GM19395 (cell line): ENCODE results near the gene NRG2.

ENCODE experiments used
- ATAC-seq: cut with Tn5 transposase; IDR thresholded peaks from one replicate; pipeline ENCODE4 v1.9.1; 2021; ENCODE audit warnings: mild to moderate bottlenecking, moderate library complexity; ENCODE audit not compliant: unreplicated experiment

The NRG2 gene

DNA sequence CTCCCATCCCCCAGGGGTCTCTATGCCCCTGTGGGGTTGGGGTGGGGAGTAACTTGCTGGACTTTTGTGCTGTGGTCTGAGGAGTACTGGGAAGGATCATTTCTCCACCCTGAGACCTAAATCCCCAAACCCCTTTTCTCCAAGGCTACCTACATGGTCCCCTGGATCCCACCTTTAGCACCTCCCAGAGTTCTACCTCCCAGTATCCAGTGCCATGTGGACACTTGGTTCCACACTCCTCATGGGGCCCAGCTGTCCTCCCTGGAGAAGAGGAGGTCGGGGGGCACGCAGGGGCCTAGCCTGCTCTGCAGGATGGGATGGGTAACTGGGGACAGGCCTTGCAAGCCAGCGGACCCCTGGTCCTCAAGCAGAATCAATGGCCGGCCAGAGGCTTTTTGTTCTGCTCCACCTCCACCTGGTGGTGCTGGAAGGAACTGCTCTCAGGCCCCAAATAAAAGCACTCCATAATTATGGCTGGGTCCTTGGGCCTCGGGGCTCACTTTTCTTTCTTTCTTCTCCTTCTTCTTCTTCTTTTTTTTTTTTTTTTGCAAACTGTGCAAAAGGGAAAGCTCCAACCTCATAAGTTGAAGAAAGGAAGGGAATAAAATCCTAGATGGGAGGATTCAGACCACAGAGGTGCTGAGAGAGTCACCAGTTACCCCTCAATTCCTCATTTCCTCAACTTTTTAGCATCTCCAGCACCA, 179.1 kb downstream of the NRG2 start:
- no peak for ATAC-seq

DNA sequence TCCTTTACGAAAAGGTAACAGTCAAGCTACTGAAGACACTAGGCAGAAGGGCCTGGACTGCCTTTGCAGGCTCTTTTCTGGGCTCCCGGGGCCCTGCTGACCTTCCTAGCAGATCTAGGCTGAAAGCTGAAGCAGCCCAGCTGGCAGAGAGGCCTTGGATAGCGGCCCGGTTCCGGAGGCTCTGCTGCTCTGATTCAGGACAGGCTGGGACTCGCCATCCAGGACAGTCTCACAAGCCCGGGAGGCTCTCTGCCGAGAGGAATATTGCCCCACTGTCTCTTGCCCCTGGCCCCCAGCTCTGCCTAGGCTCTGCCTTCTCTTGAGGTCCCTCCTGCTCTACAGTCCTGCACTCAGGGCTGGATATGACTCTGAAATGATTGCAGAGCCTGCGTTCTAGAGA, 179.7 kb downstream of the NRG2 start:
- no peak for ATAC-seq

DNA sequence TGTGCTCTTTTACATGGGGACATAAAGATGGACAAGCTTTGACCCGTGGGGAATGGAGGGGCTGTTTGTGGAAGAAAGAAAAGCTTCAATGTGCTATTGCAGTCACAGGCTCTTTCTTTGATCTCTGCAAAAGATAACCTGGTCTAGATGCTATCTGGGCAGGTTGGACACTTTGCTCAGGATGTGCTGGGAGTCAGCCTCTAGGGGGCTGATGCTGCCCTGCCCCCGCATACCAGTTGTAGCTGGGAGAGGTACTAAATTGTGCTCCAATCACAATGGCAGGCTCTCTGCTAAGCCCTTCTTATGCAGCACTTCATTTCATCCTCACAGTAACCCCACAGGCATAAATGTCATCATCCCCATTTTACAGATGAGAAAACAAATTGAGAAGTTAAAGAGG, 180.3 kb downstream of the NRG2 start:
- no peak for ATAC-seq

DNA sequence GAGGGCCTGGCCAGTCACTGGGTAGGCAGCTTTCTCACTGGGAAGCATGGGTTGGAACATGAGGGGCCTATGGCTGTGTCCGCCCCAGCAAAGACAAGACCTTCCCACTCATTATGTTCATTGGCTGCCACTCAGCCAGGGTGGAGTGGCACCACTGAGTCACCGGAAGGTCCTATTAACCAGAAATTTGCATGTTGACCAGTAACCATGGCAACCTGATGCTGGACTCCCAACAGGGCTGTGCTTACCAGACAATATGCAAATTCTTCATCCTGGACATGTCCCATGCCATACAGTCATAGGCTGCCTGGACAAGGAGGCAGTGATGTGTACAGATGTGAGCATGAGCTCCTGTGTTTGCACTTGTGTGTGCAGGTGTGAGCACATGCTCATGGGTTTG, 180.8 kb downstream of the NRG2 start:
- no peak for ATAC-seq

DNA sequence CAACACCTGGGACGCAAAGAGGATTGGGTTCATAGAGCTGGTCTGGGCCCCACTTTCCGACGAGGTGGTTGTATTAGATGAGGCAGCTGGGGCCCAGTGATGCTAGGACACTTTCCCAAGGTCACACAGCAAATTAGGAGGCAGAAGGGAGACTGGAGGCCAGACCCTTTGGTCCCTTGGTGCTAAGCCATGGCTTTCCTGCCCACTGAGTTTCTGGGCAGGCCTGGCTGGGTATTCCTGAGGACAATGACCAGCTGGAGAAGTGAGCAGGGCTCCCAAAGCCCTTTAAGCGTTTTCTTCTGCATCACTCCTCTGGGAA, 181.3 kb downstream of the NRG2 start:
- no peak for ATAC-seq

GRCh38 chr5:139861021-139861888, 181.8 kb downstream of the NRG2 start:
- ATAC-seq = no peak

GRCh38 chr5:139859013-139859412, 184.1 kb downstream of the NRG2 start:
- no peak for ATAC-seq

DNA sequence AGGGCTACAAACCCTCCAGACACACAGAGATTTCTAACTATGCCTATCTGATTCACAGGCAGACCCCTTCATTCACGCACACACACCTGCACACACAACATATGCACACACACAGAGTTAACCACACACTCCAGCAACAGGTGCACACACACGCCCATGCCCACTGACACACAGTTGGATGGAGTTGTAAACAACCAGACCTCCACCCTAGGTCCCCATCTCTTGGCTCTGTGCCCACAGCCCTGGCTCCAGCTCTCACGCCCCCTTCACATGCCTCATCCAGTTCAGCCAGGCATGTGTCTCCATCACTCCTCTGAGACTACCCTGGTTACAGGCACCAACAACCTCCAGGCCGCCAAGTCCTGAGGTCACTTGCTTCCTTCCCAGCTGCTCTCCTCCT, 186.4 kb downstream of the NRG2 start:
- no peak for ATAC-seq

GRCh38 chr5:139855946-139856540, 187.1 kb downstream of the NRG2 start:
- ATAC-seq = no peak

DNA sequence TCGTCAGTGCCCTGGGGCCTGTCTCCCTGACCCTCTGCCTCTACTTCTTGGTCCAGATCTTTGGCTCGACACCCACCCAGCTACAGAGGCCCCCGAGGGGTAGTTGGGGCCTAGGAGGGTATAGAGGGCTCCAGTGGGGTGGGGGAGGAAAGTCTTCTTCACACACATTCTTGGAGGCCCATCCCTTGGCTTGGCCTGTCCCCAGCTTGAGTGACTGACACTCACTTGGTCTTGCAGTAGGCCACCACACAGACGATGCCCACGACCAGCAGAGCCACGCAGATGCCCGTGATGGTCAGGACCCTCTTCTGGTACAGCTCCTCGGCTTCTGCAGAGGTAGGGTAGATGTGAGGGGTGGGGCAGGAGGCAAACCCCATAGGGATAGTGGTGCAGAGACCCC, 187.6 kb downstream of the NRG2 start:
- no peak for ATAC-seq

DNA sequence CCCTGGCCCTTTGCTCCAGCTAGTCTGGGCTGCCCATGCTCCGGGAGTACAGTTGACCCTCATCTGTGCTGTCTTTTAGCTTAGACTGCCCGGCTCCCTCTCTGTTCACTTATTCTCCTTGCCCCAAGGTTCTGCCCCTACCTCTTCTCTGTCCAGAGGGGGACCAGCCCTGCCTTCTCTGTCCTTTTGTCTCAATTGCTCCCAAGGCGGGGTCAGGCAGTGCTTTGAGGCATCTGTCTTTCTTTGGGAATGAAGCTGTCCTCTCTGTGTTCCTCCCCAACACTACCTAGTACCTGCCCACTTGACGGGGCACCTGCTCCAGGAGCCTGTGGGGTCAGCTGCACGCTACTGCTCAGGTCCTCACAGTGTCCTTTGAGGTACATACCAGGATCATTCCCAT, 188.1 kb downstream of the NRG2 start:
- ATAC-seq = no peak

- ATAC-seq = no peak
Measured at GRCh38 chr5:139854029-139854605, 189.0 kb downstream of the NRG2 start.

DNA sequence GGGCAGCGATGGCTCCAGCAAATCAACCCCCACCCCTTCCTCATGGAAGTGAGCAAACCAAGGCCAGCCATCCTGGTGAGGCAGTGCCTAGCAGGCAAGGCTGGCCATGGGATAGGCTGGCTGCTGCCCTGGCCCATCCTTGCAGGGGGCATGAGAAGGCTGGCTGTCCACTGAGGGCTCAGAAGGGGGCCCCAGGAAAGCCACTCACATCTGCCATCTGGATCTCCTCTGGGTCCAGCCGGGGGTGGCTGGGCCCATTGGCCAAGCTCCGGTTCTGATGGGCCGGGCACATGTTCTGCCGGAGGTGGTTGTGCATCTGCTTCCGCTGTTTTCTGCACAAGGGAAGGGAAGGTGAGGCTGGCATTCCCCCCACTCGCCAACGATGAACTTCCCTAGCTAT, 190.4 kb downstream of the NRG2 start:
- no peak for ATAC-seq

- no peak for ATAC-seq
Measured at GRCh38 chr5:139851558-139851957, 191.5 kb downstream of the NRG2 start.

GRCh38 chr5:139850423-139851016, 192.6 kb downstream of the NRG2 start:
- no peak for ATAC-seq

GRCh38 chr5:139849942-139850341, 193.2 kb downstream of the NRG2 start:
- ATAC-seq = no peak

GRCh38 chr5:139849501-139849900, 193.6 kb downstream of the NRG2 start:
- ATAC-seq = no peak

DNA sequence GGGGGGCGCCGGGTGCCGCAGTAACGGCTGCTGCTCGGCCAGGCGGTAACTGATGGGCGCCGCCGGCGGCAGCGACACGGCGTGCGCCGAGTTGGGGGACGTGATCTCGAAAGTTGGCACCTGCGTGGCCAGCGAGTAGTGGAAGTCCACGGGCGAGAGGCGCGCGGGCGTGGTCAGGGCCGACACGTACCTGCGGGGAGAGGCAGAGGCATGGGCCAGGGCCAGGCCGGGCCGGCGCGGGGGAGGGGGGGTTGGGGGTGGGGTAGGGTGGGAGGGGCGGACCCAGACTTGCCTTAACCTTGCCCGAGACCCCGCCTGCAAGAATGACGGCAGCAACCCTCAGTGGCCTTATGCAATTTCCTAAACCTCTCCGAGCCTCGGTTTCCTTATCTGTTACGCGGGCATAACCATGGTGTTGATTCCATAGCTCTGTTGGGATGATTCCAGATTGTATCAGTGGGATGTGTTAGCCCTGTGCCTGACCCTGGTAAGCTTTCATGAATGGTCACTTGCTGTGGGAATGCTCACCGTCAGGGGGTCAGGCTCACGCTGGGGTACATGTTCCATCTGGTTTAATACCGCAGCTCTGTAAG, 194.5 kb downstream of the NRG2 start:
- ATAC-seq = peak; percentile 8

- ATAC-seq = peak; percentile 60
Measured at GRCh38 chr5:139847790-139848507, 195.2 kb downstream of the NRG2 start.

GRCh38 chr5:139847091-139847490, 196.0 kb downstream of the NRG2 start:
- no peak for ATAC-seq
